PC-9 (cell line): ENCODE measurements around the gene NEUROD6. TPM values are rescaled to one million over a fixed set of nuclear protein-coding genes. Genes with fewer than 3 reads are reported as not detected.

ENCODE experiments used
- BruUV-seq: library from RNA; stranded (reverse); fragments of 400-500 nt; replicated peaks from 2 replicates; lab custom pipeline; 2021; lab: Mats Ljungman, UMichigan
- CTCF ChIA-PET: fragments of 300-600 bp; sonication (Branson Sonifier 250); formaldehyde crosslinking; loops from one replicate; lab custom pipeline; 2022; ENCODE audit warnings: antibody characterized with exemption; lab: Charles Lee
- POLR2A ChIA-PET: fragments of 300-600 bp; sonication (Branson Sonifier 250); formaldehyde crosslinking; loops from one replicate; lab custom pipeline; 2022; ENCODE audit warnings: antibody characterized with exemption; ENCODE audit not compliant: unreplicated experiment; lab: Charles Lee
- DNase-seq, 2 experiments: peaks; one replicate each; pipeline versions ENCODE4 v3.0.0 to v3.0.0-alpha.2; 2015 to 2022; ENCODE audit warnings: mixed read lengths in 1 of 2
- H2AFZ ChIP-seq: fragments of 200-600 bp; sonication (generic); 2 replicates; pipeline ENCODE4 v1.8.1; 2017; ENCODE audit warnings: antibody characterized with exemption
- H3F3A ChIP-seq: fragments of 200-600 bp; sonication (generic); 2 replicates; pipeline ENCODE4 v1.8.1; 2017; ENCODE audit warnings: antibody characterized with exemption, mild to moderate bottlenecking, low read depth; ENCODE audit not compliant: insufficient read depth
- H3K27ac ChIP-seq: fragments of 200-600 bp; sonication (generic); 2 replicates; pipeline ENCODE4 v1.6.1; 2016; ENCODE audit warnings: mixed run types
- H3K27me3 ChIP-seq: fragments of 200-600 bp; sonication (generic); 2 replicates; pipeline ENCODE4 v1.6.1; 2016; ENCODE audit warnings: low read depth, mixed run types; ENCODE audit not compliant: insufficient read depth
- H3K36me3 ChIP-seq: fragments of 200-600 bp; sonication (generic); 2 replicates; pipeline ENCODE4 v1.6.1; 2016; ENCODE audit warnings: low read depth, mixed run types
- H3K4me1 ChIP-seq: fragments of 200-600 bp; sonication (generic); replicated peaks from 2 replicates; pipeline ENCODE4 v1.6.1; 2016; ENCODE audit warnings: mixed run types; ENCODE audit not compliant: insufficient read depth
- H3K4me2 ChIP-seq: fragments of 200-600 bp; sonication (generic); 2 replicates; pipeline ENCODE4 v1.6.1; 2017; ENCODE audit warnings: mixed run types
- H3K4me3 ChIP-seq: fragments of 200-600 bp; sonication (generic); 2 replicates; pipeline ENCODE4 v1.6.1; 2016; ENCODE audit warnings: mixed run types
- H3K79me2 ChIP-seq: fragments of 200-600 bp; sonication (generic); 2 replicates; pipeline ENCODE4 v1.6.1; 2017; ENCODE audit warnings: low read depth, mixed run types
- H3K9me2 ChIP-seq: fragments of 200-600 bp; sonication (generic); 2 replicates; pipeline ENCODE4 v1.8.1; 2017; ENCODE audit warnings: mild to moderate bottlenecking; ENCODE audit not compliant: insufficient read depth
- H3K9me3 ChIP-seq: fragments of 200-600 bp; sonication (generic); 2 replicates; pipeline ENCODE4 v1.8.1; 2016; ENCODE audit warnings: low read depth; ENCODE audit not compliant: insufficient read depth
- H4K20me1 ChIP-seq: fragments of 200-600 bp; sonication (generic); 2 replicates; pipeline ENCODE4 v1.8.1; 2017; ENCODE audit not compliant: insufficient read depth
- CTCF ChIP-seq: fragments of 200-600 bp; sonication (generic); conservative IDR thresholded peaks from 2 replicates; pipeline ENCODE4 v1.6.1; 2017; ENCODE audit warnings: mixed run types, antibody characterized with exemption, mild to moderate bottlenecking, moderate library complexity
- EZH2 ChIP-seq: fragments of 200-600 bp; sonication (generic); IDR thresholded peaks from 2 replicates; pipeline ENCODE4 v1.8.0; 2017; ENCODE audit warnings: antibody characterized with exemption, low read depth
- intact Hi-C: fragments of 100-400 bp; cut with micrococcal nuclease; formaldehyde crosslinking; loops from one replicate; pipeline ENCODE4 v1.10.0; 2022; ENCODE audit not compliant: unreplicated experiment
- total RNA-seq: library from RNA; stranded (reverse); gene quantifications from 2 replicates; pipeline ENCODE4 v1.2.3, GENCODE V29; 2021

Gene NEUROD6
- total RNA-seq, 1 experiment from 2014 or later = not detected

- ChIA-PET POLR2A (no interaction called here), CTCF (no interaction called here)
- Histone ChIP-seq H3K27ac (no peak overlapping the region), H4K20me1 (no peaks in the 10 kb centered on the region), H3K4me2 (no peak overlapping the region), H3K27me3 (peaks cover 51% of the 10 kb centered on the region), H3K9me3 (no peaks in the 10 kb centered on the region), H3K79me2 (no peaks in the 10 kb centered on the region), H3K36me3 (no peaks in the 10 kb centered on the region), H3K9me2 (no peaks in the 10 kb centered on the region), H3F3A (no peaks in the 10 kb centered on the region), H3K4me3 (no peak overlapping the region), H3K4me1 (no peaks in the 10 kb centered on the region), H2AFZ (no peak overlapping the region)
- BruUV-seq = no TSS peak
- intact Hi-C loops = no loop called here
- no peak for TF ChIP-seq EZH2
- DNase-seq = no peak
Observed at GRCh38 chr7:31338706-31339105, 1.8 kb downstream of the NEUROD6 start.

GRCh38 chr7:31337002-31337565, 3.4 kb downstream of the NEUROD6 start:
- TF ChIP-seq CTCF = no peak
- TF ChIP-seq EZH2 = no peak
- no peaks in the 10 kb centered on the region for H3K79me2 ChIP-seq
- no peak overlapping the region for H3K27ac ChIP-seq
- POLR2A ChIA-PET = no interaction called here
- no peaks in the 10 kb centered on the region for H4K20me1 ChIP-seq
- DNase-seq = no peak
- H2AFZ ChIP-seq = no peak overlapping the region
- CTCF ChIA-PET = no interaction called here
- no peaks in the 10 kb centered on the region for H3K36me3 ChIP-seq
- H3F3A ChIP-seq = no peaks in the 10 kb centered on the region
- H3K4me1 ChIP-seq = no peaks in the 10 kb centered on the region
- H3K9me3 ChIP-seq = no peaks in the 10 kb centered on the region
- peaks cover 44% of the 10 kb centered on the region for H3K27me3 ChIP-seq
- no peak overlapping the region for H3K4me2 ChIP-seq
- no peak overlapping the region for H3K4me3 ChIP-seq
- no peaks in the 10 kb centered on the region for H3K9me2 ChIP-seq
- BruUV-seq = no TSS peak
- intact Hi-C loops = no loop called here

- Histone ChIP-seq H3K4me3 (no peak overlapping the region), H3K4me1 (no peaks in the 10 kb centered on the region), H3F3A (no peaks in the 10 kb centered on the region), H3K27ac (no peak overlapping the region), H3K4me2 (no peak overlapping the region), H3K9me3 (no peaks in the 10 kb centered on the region), H3K79me2 (no peaks in the 10 kb centered on the region), H3K36me3 (no peaks in the 10 kb centered on the region), H2AFZ (no peak overlapping the region), H3K27me3 (peaks cover 37% of the 10 kb centered on the region), H3K9me2 (no peaks in the 10 kb centered on the region), H4K20me1 (no peaks in the 10 kb centered on the region)
- no peak for DNase-seq
- ChIA-PET CTCF (no interaction called here), POLR2A (no interaction called here)
- intact Hi-C loops = no loop called here
- no TSS peak for BruUV-seq
- TF ChIP-seq CTCF (no peak), EZH2 (no peak)
Observed at GRCh38 chr7:31336202-31337001, 4.1 kb downstream of the NEUROD6 start.
